NCI-H2107 (cell line): ENCODE measurements around the gene RXFP1.

Experiments
- DNase-seq: peaks from one replicate; lab custom pipeline; 2025; lab: John Stamatoyannopoulos, UW

RXFP1 gene

GRCh38 chr4:158673633-158674032 is 152.0 kb downstream of the RXFP1 start:
- no peak for DNase-seq

GRCh38 chr4:158676076-158676475 is 154.4 kb downstream of the RXFP1 start:
- DNase-seq = no peak

- DNase-seq = no peak
These were observed 157.1 kb downstream of the RXFP1 start for GRCh38 chr4:158678767-158679166.

- no peak for DNase-seq
These were observed 159.9 kb downstream of the RXFP1 start for GRCh38 chr4:158681629-158682028.

GRCh38 chr4:158682066-158682465 is 160.4 kb downstream of the RXFP1 start:
- DNase-seq = no peak

- no peak for DNase-seq
These were observed 167.1 kb downstream of the RXFP1 start for GRCh38 chr4:158688813-158689212.
